NCI-H2029 treated with DMSO at 0.1 percent for 48 hours (cell line): Measurements from ENCODE around the gene PABPN1.

Experiments
- DNase-seq: peaks from one replicate; lab custom pipeline; 2025; lab: John Stamatoyannopoulos, UW

Gene PABPN1

DNA sequence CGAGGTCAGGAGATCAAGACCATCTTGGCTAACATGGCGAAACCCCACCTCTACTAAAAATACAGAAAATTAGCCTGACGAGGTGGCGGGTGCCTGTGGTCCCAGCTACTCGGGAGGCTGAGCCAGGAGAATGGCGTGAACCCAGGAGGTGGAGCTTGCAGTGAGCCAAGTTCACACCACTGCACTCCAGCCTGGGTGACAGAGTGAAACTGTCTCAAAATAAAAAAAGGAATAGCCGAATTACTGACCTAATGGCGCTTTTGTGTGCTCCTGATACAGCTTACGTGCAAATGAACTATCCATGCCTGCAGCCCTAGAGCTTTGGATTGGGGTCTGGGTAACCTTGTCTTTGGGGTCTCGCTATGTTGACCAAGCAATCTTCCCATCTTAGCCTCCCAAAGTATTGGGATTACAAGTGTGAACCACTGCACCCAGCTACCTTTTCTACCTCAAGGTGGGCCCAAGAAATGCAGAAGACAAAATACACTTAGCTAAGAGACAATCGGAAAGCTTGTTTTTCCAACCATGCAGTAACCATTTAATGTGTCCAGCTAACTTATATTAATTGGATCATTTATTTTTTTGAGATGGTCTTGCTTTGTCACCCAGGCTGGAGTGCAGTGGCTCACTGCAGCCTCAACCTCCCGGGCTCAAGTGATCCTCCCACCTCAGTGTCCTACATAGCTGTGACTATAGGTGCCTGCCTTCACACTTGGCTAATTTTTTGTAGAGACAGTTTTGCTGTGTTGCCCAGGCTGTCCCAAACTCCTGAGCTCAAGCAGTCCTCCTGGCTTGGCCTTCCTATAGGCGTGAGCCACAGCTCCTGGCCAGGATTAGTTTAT is 5.5 kb downstream of the PABPN1 start:
- no peak for DNase-seq

- peak; percentile 99 for DNase-seq
Measured at GRCh38 chr14:23327947-23328744, 6.9 kb downstream of the PABPN1 start.

DNA sequence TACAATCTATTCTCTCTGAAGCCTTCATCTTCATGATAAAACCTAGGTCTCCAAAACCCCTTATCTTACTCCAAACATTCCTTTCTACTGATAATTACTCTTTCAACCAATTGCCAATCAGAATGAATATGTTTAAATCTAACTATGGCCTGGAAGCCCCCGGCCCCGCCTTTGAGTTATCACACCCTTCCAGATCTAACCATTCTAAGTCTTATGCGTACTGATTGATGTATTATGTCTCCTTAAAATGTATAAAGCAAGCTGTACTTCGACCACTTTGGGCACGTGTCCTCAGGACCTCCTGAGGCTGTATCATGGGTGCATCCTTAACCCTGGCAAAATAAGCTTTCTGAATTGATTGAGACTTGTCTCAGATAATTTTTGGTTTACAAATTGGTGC is 14.4 kb downstream of the PABPN1 start:
- no peak for DNase-seq

DNA sequence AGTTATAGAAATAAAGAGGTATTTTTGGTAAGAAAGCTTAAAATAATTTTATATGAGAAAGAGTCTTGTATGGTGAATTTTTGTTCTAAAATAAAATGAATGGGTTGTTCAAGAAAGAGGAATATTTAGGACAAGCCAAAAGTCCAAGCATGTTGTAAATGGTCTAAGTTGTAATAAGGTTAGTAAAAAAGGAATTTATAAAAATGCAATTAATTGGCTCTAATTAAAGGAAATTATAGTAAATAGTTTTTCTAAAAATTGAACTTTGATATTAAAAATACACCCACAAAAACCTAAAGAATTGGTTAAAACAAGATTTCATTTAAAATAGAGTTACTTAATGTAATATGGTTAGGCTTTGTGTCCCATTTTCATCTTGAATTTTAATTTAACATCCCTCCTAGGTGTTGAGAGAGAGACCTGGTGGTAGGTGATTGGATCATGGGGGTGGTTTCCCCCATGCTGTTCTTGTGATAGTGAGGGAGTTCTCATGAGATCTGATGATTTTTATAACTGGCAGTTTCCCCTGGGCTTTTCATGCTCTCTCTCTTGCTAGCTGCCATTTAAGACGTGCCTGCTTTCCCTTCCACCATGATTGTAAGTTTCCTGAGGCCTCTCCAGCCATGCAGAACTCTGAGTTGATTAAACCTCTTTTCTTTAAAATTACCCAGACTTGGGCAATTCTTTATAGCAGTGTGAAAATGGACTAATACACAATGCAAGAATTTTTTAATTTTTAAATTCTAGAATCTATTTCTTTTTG is 18.4 kb downstream of the PABPN1 start:
- DNase-seq, result no peak

- no peak for DNase-seq
Measured at GRCh38 chr14:23344481-23344880, 23.2 kb downstream of the PABPN1 start.

- DNase-seq, result no peak
Measured at GRCh38 chr14:23345987-23346692, 24.9 kb downstream of the PABPN1 start.

- no peak for DNase-seq
Measured at GRCh38 chr14:23346693-23347405, 25.6 kb downstream of the PABPN1 start.

DNA sequence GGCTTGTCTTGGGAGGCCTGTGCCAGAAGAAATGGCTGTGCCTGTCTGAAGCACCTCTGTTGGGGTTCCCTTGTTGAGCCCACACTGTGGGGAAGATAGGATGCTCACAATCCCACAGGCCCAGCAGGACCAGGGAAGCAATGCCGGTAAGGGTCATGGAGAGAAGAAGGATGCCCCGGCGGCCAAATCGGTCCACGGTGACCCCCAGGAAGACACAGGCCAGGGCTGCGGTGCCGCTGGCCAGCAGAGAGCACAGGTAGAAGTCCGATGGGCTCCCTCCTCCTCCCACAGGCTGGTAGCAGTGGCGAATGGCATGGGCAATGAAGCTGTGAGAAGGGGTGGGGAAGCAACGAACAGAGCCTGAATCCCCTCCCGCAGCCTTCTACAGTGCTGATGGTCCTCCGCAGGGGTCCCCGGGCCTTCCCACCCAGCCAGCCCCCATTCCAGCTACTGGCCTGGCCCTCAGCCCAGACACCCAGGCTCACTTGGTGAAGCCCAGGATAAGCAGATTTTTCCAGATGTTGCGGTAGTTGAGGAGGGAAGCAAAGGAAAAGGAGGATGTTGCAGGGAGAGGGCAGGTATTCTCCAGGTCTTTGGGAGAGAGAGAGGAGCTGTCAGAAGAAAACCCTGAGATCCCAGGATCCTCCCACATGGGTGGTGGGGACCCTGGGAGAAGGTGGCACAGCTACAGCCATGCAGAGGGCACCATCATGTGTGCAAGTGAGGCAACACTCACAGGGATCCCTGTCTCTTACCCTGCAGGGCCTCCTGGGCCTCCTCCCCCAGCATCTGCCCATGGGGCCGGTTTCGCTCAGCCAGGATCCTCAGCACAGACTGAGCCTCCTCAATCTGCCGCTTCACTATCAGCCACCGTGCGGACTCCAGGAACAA is 26.4 kb downstream of the PABPN1 start:
- no peak for DNase-seq

GRCh38 chr14:23348297-23348655 is 27.0 kb downstream of the PABPN1 start:
- no peak for DNase-seq

GRCh38 chr14:23349156-23349845 is 28.0 kb downstream of the PABPN1 start:
- no peak for DNase-seq

- DNase-seq, result no peak
Measured at GRCh38 chr14:23351681-23352505, 30.6 kb downstream of the PABPN1 start.

DNA sequence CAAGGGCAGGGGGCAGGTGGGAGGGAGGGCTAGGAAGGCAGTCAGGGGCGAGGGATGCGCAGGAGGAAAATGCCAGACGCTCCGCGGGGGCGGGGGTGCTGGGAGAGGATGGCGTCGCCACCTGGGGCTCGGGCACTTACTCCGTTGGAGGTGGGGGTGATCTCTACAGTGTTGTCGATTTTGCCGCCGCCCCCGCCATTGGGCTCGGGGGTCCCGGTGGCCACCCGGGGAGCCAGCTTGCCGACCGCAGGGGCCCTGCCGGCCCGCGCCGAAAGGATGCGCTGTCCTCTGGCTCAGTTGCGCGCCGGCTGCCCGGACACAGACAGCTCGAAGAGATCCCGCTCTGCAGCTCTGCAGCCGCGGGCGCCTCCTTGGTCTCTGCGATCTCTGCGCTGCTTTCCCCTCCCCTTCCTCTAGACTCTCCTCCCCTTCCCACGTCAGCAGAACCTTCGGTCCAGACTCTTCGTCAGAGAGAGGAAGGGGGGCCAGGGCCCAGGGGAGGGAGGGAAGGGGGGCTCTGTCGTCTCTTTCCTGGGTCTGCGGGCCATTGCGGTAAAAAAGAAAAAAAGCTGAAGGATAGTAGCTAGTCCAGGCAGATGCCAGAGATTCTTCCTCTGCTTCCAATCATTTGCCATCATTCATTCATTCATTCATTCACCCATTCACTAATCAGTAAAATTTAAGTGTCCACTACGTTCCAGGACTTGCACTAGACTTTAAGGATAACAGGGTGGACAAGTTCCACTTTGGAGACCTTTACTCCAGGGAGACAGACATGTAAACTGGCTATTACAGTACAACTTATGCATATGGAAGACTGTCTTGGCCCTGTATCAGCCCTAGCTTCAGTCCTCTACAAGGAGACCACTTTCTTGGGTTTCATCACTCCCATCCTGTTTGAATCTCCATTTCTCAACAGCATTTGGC is 31.5 kb downstream of the PABPN1 start, which contains the start of gene SLC22A17:
Gene SLC22A17, minus strand, starts transcription at position 382 of the 927 bp plus-strand sequence.
- peak; percentile 95 for DNase-seq

DNA sequence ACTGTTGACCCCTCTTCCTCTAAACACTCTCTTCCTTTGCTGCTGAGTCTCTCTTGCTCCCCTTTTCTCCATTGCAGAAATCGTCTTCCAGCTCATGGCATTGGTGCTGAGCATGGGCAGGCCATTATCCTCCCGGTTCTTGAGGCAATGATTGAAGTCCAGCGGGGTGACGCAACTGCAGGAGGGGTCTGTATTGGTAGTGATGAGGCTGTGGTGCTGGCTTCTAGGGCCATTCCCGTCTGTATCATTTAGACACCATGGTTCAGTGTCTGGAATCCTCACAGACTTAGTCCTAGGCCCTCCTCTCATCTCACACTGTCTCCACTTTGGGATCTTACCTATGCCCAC is 32.1 kb downstream of the PABPN1 start:
- no peak for DNase-seq

DNA sequence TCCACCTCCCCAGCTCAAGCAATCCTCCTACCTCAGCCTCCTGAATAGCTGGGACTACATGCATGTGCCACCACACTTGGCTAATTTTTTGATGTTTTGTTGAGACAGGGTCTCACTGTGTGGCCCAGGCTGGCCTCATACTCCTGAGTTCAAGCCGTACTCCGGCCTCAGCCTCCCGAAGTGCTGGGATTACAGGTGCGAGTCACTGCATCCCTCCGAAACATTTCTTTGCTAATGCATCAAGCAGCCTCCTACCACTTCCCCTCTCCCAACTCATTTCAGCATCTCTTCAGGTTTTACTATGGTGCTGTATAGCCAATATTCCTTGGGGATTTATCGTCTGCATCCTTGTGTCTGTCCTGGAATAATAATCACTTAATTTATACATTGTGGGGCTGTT is 33.7 kb downstream of the PABPN1 start:
- no peak for DNase-seq

GRCh38 chr14:23355871-23356435 is 34.7 kb downstream of the PABPN1 start:
- DNase-seq, result no peak

DNA sequence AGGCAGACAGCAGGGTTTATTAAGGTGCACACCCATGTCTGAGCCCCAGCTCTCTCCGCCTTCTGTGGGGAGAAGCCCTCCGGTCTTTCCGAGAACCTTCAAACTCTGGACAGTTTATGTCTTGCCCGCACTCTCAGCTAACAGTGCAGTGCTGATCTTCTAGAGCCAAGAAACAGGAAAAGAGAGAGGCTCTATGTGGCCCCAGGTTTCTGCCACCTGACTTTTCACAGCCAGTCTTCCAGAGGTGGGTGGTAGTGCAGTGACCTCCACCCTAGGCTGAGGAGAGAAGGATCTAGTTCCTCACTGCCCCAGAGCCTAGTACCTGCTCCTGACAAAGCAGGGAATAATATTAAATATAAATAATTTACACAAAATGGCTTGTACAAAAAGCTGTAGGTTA is 35.4 kb downstream of the PABPN1 start:
- no peak for DNase-seq

- DNase-seq, result no peak
Measured at GRCh38 chr14:23357261-23357660, 36.0 kb downstream of the PABPN1 start.
